CD4-positive, alpha-beta T cell (primary cell): ENCODE results near the gene CRTAC1. TPM values are rescaled to one million over a fixed set of nuclear protein-coding genes. Genes with fewer than 3 reads are reported as not detected.

ENCODE experiments used
- ATAC-seq: fragments of 200-7000 bp; cut with Tn5 transposase; one replicate; pipeline ENCODE4 v1.10.0; 2022; ENCODE audit warnings: mild to moderate bottlenecking; ENCODE audit not compliant: poor library complexity
- CTCF ChIA-PET: fragments of 350-600 bp; sonication (Branson Sonifier 250); formaldehyde crosslinking; loops from one replicate; lab custom pipeline; 2021; ENCODE audit warnings: antibody characterized with exemption, inconsistent platforms; lab: Charles Lee
- POLR2A ChIA-PET: fragments of 350-600 bp; sonication (Branson Sonifier 250); formaldehyde crosslinking; loops from one replicate; lab custom pipeline; 2021; ENCODE audit warnings: antibody characterized with exemption, inconsistent platforms; lab: Charles Lee
- DNase-seq, 14 experiments: peaks; one replicate each; pipeline ENCODE4 v3.0.0-alpha.2; 2013 to 2020; ENCODE audit warnings: mixed read lengths in 2 of 14
- H3K27ac ChIP-seq, 2 donors: one replicate each; pipeline versions ENCODE4 v1.5.1 to v1.7.0; 2013; ENCODE audit warnings: low read length in 2 of 2, low read depth in 1 of 2, mild to moderate bottlenecking in 1 of 2
- H3K27me3 ChIP-seq, 2 experiments: 1 replicate in 1 of 2; 2 replicates in 1 of 2; pipeline versions ENCODE4 v1.6.1 to v1.7.0; 2013; ENCODE audit warnings: low read length in 2 of 2, control low read depth in 1 of 2, mild to moderate bottlenecking in 1 of 2, moderate library complexity in 1 of 2; ENCODE audit not compliant: insufficient read depth in 2 of 2, control insufficient read depth in 1 of 2
- H3K36me3 ChIP-seq: one replicate; pipeline ENCODE4 v1.6.1; 2013; ENCODE audit warnings: low read length, control low read depth; ENCODE audit not compliant: insufficient read depth
- H3K4me1 ChIP-seq: one replicate; pipeline ENCODE4 v1.6.1; 2013; ENCODE audit warnings: low read length, control low read depth; ENCODE audit not compliant: insufficient read depth
- H3K4me3 ChIP-seq: one replicate; pipeline ENCODE4 v1.5.1; 2013; ENCODE audit warnings: mild to moderate bottlenecking, low read length, moderate library complexity
- H3K9me3 ChIP-seq, 2 experiments: 1 replicate in 1 of 2; 2 replicates in 1 of 2; pipeline versions ENCODE4 v1.6.1 to v1.7.0; 2013; ENCODE audit warnings: low read length in 2 of 2, mild to moderate bottlenecking in 2 of 2, control low read depth in 1 of 2, moderate library complexity in 1 of 2; ENCODE audit not compliant: control insufficient read depth in 1 of 2, insufficient read depth in 1 of 2
- H3K27ac Mint-ChIP-seq: one replicate; pipeline ENCODE4 v1.8.0; 2020; ENCODE audit warnings: mixed read lengths
- H3K27me3 Mint-ChIP-seq: one replicate; pipeline ENCODE4 v1.8.0; 2021; ENCODE audit warnings: mixed read lengths
- H3K36me3 Mint-ChIP-seq: one replicate; pipeline ENCODE4 v1.8.0; 2021; ENCODE audit warnings: low read depth, mixed read lengths
- H3K4me1 Mint-ChIP-seq: one replicate; pipeline ENCODE4 v1.8.0; 2021; ENCODE audit warnings: low read depth, mixed read lengths
- H3K4me3 Mint-ChIP-seq: one replicate; pipeline ENCODE4 v1.8.0; 2020; ENCODE audit warnings: mild to moderate bottlenecking, mixed read lengths
- H3K9me3 Mint-ChIP-seq: one replicate; pipeline ENCODE4 v1.8.0; 2020; ENCODE audit warnings: mixed read lengths
- CTCF ChIP-seq: fragments of 200-600 bp; IDR thresholded peaks from one replicate; pipeline ENCODE4 v1.8.0; 2022; ENCODE audit warnings: antibody characterized with exemption, mild to moderate bottlenecking
- intact Hi-C, 2 experiments: fragments of 100-400 bp; cut with DNase I in 1 of 2; cut with micrococcal nuclease in 1 of 2; formaldehyde crosslinking; loops; one replicate each; pipeline versions ENCODE4 v1.15.1 to v1.9.0; 2023 to 2025; cut with DNase I, micrococcal nuclease
- total RNA-seq, 174 experiments: library from RNA in 2 of 174; stranded (reverse) in 2 of 174; gene quantifications; one replicate each; pipeline ENCODE4 v1.2.3 and lab custom pipeline; 2021 to 2026

Gene CRTAC1
- total RNA-seq, 2 experiments from 2014 or later = not detected

GRCh38 chr10:97894092-97894491 lies 136.3 kb downstream of the CRTAC1 start:
- no peak overlapping the region for H3K4me3 ChIP-seq
- H3K36me3 ChIP-seq = no peaks in the 10 kb centered on the region
- no peak for TF ChIP-seq CTCF
- no peak overlapping the region for H3K27ac ChIP-seq
- Mint-ChIP-seq H3K27me3 (peaks cover 26% of the 10 kb centered on the region), H3K4me1 (no peaks in the 10 kb centered on the region), H3K36me3 (no peaks in the 10 kb centered on the region), H3K27ac (no peak overlapping the region), H3K9me3 (no peaks in the 10 kb centered on the region), H3K4me3 (no peak overlapping the region)
- POLR2A ChIA-PET = no interaction called here
- peaks cover 4 to 6% of the 10 kb centered on the region in 2 experiments for H3K27me3 ChIP-seq
- no peaks in the 10 kb centered on the region for H3K4me1 ChIP-seq
- no peak for DNase-seq
- intact Hi-C loops = no loop called here
- H3K9me3 ChIP-seq = peaks cover 0 to 5% of the 10 kb centered on the region in 2 experiments
- no peak for ATAC-seq
- CTCF ChIA-PET = no interaction called here

GRCh38 chr10:97892939-97893338 lies 137.5 kb downstream of the CRTAC1 start:
- TF ChIP-seq CTCF = no peak
- CTCF ChIA-PET = no interaction called here
- Histone ChIP-seq H3K36me3 (no peaks in the 10 kb centered on the region), H3K27me3 (peaks cover 4 to 6% of the 10 kb centered on the region in 2 experiments), H3K4me1 (no peaks in the 10 kb centered on the region), H3K27ac (no peak overlapping the region), H3K9me3 (peaks cover 0 to 5% of the 10 kb centered on the region in 2 experiments), H3K4me3 (no peak overlapping the region)
- no peaks in the 10 kb centered on the region for H3K4me1 Mint-ChIP-seq
- POLR2A ChIA-PET = no interaction called here
- ATAC-seq (no peak), DNase-seq (no peak)
- no peaks in the 10 kb centered on the region for H3K9me3 Mint-ChIP-seq
- H3K27ac Mint-ChIP-seq = no peak overlapping the region
- H3K4me3 Mint-ChIP-seq = no peak overlapping the region
- intact Hi-C loops = no loop called here
- H3K27me3 Mint-ChIP-seq = peaks cover 32% of the 10 kb centered on the region
- H3K36me3 Mint-ChIP-seq = no peaks in the 10 kb centered on the region

GRCh38 chr10:97892506-97892905 lies 137.9 kb downstream of the CRTAC1 start:
- no peak for ATAC-seq
- Histone ChIP-seq H3K4me1 (no peaks in the 10 kb centered on the region), H3K36me3 (no peaks in the 10 kb centered on the region), H3K27ac (no peak overlapping the region), H3K9me3 (peaks cover 0 to 5% of the 10 kb centered on the region in 2 experiments), H3K27me3 (peaks cover 4 to 6% of the 10 kb centered on the region in 2 experiments), H3K4me3 (no peak overlapping the region)
- no peak for TF ChIP-seq CTCF
- no peaks in the 10 kb centered on the region for H3K4me1 Mint-ChIP-seq
- intact Hi-C loops = no loop called here
- no peak overlapping the region for H3K27ac Mint-ChIP-seq
- no peaks in the 10 kb centered on the region for H3K9me3 Mint-ChIP-seq
- peaks cover 33% of the 10 kb centered on the region for H3K27me3 Mint-ChIP-seq
- CTCF ChIA-PET = no interaction called here
- H3K36me3 Mint-ChIP-seq = no peaks in the 10 kb centered on the region
- H3K4me3 Mint-ChIP-seq = no peak overlapping the region
- POLR2A ChIA-PET = no interaction called here
- DNase-seq = no peak
